Hepatocyte (in vitro differentiated cells): Measurements from ENCODE around the gene CLCN4.

ENCODE experiments used
- EZH2 ChIP-seq: fragments of 200-600 bp; sonication (generic); IDR thresholded peaks from 2 replicates; pipeline ENCODE4 v1.6.1; 2016; ENCODE audit warnings: antibody characterized with exemption, mild to moderate bottlenecking, borderline replicate concordance
- TF ChIP-seq, protein P1 (sequence below): fragments of 200-600 bp; sonication (generic); IDR thresholded peaks from 2 replicates; pipeline ENCODE4 v1.5.1; 2016; ENCODE audit warnings: antibody characterized with exemption, mild to moderate bottlenecking; ENCODE audit not compliant: poor library complexity

- TF ChIP-seq, protein P1, sequence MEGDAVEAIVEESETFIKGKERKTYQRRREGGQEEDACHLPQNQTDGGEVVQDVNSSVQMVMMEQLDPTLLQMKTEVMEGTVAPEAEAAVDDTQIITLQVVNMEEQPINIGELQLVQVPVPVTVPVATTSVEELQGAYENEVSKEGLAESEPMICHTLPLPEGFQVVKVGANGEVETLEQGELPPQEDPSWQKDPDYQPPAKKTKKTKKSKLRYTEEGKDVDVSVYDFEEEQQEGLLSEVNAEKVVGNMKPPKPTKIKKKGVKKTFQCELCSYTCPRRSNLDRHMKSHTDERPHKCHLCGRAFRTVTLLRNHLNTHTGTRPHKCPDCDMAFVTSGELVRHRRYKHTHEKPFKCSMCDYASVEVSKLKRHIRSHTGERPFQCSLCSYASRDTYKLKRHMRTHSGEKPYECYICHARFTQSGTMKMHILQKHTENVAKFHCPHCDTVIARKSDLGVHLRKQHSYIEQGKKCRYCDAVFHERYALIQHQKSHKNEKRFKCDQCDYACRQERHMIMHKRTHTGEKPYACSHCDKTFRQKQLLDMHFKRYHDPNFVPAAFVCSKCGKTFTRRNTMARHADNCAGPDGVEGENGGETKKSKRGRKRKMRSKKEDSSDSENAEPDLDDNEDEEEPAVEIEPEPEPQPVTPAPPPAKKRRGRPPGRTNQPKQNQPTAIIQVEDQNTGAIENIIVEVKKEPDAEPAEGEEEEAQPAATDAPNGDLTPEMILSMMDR: no peak
- no peak for TF ChIP-seq EZH2
Measured at GRCh38 chrX:10155137-10155536, 1.6 kb upstream of the CLCN4 start.
